C4-2B (cell line): ENCODE measurements around the gene TMED4.

Experiments
- CTCF ChIP-seq: fragments of 450-650 bp; conservative IDR thresholded peaks from 2 replicates; pipeline ENCODE4 v1.5.1; 2017; ENCODE audit warnings: mild to moderate bottlenecking
- ZFX ChIP-seq: fragments of 450-650 bp; IDR thresholded peaks from 2 replicates; pipeline ENCODE4 v1.6.1; 2017

- TF ChIP-seq CTCF (no peak), ZFX (no peak)
Observed at GRCh38 chr7:44531421-44532380, 50.3 kb downstream of the TMED4 start.
